NCI-H1436 (cell line): ENCODE data around the gene UROD.

Experiments
- DNase-seq: peaks from one replicate; lab custom pipeline; 2025; lab: John Stamatoyannopoulos, UW

The UROD gene

GRCh38 chr1:45008516-45008915 is 3.5 kb upstream of the UROD start:
- no peak for DNase-seq

- DNase-seq = no peak
Measured at GRCh38 chr1:45009296-45009865, 2.7 kb upstream of the UROD start.

GRCh38 chr1:45009956-45010854 is 1.8 kb upstream of the UROD start:
- DNase-seq = peak; percentile 9

GRCh38 chr1:45010855-45011811 is 921 bp upstream of the UROD start, which contains the start of gene HECTD3:
Gene HECTD3, minus strand, starts transcription at chr1:45011324. Its CDS starts 67 bp downstream, at chr1:45011257.
- peak; percentile 59 for DNase-seq

GRCh38 chr1:45012639-45013278 is 705 bp downstream of the UROD start:
- DNase-seq = peak; percentile 6

- DNase-seq = no peak
Measured at GRCh38 chr1:45013551-45014209, 1.6 kb downstream of the UROD start.

GRCh38 chr1:45014321-45015028 is 2.4 kb downstream of the UROD start:
- DNase-seq = peak; percentile 74

- DNase-seq = no peak
Measured at GRCh38 chr1:45015683-45016082, 3.6 kb downstream of the UROD start.

- no peak for DNase-seq
Measured at GRCh38 chr1:45016090-45016697, 4.1 kb downstream of the UROD start.

- no peak for DNase-seq
Measured at GRCh38 chr1:45016767-45017166, 4.7 kb downstream of the UROD start.

GRCh38 chr1:45018599-45019230 is 6.7 kb downstream of the UROD start:
- DNase-seq = peak; percentile 61

- DNase-seq = no peak
Measured at GRCh38 chr1:45023663-45024062, 11.6 kb downstream of the UROD start.

GRCh38 chr1:45026446-45026845 is 14.4 kb downstream of the UROD start:
- no peak for DNase-seq

GRCh38 chr1:45032837-45033236 is 20.8 kb downstream of the UROD start:
- DNase-seq = no peak

GRCh38 chr1:45033356-45033755 is 21.3 kb downstream of the UROD start:
- no peak for DNase-seq

- no peak for DNase-seq
Measured at GRCh38 chr1:45035631-45036301, 23.7 kb downstream of the UROD start.

- no peak for DNase-seq
Measured at GRCh38 chr1:45037456-45037855, 25.4 kb downstream of the UROD start.

- DNase-seq = no peak
Measured at GRCh38 chr1:45038240-45038639, 26.2 kb downstream of the UROD start.
